Keratinocyte (primary cell): ENCODE results near the gene C19orf85.

ENCODE experiments used
- CTCF ChIP-seq, 3 experiments: IDR thresholded peaks in 1 of 3; conservative IDR thresholded peaks in 1 of 3; optimal IDR thresholded peaks in 1 of 3; 2 replicates in 2 of 3; 3 replicates in 1 of 3; pipeline versions ENCODE3 to v1.5.1; 2011; ENCODE audit warnings: low read length in 3 of 3, mild to moderate bottlenecking in 3 of 3, moderate library complexity in 2 of 3, control low read depth in 1 of 3, inconsistent platforms in 1 of 3; ENCODE audit not compliant: insufficient read depth in 2 of 3; ENCODE audit errors: extremely low read depth in 1 of 3
- EZH2 ChIP-seq: IDR thresholded peaks from one replicate; pipeline ENCODE4 v1.6.1; 2012; ENCODE audit warnings: inconsistent platforms, mild to moderate bottlenecking, low read length, moderate library complexity

DNA sequence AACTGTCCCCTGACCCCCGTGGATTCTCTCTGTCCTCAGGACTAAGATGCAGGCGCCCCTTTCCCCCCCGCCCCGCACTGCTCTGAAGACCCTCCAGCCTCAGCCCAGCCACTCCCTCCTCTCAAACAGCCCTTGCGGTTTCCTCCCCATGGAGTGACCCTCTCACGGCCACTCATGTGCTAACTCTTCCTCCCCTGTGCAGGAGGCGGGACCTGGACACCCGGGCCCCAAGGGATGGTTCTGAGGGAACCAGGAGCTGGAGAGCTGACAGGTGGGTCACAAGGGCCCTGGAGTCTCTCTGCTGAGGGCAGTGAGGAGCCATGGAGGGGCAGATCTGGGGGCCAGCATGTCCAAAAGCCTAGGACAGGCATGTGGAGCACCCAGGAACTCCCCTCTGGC is 5.0 kb downstream of the C19orf85 start:
- TF ChIP-seq CTCF (optimal IDR thresholded peaks at IDR 0.05 in 1 of 3, IDR thresholded peaks at IDR 0.05 in 1 of 3, conservative IDR thresholded peaks at IDR 0.05 in 1 of 3; ENCODE audit: extremely low read depth in 1 of 3, insufficient read depth in 2 of 3, low read length in 3 of 3) (no peak), EZH2 (no peak)
